ENCODE data around the gene CDHR5. TPM values are rescaled to one million over a fixed set of nuclear protein-coding genes. Genes with fewer than 3 reads are reported as not detected.

CDHR5 gene
- total and polyA plus RNA-seq, 9 of the 15 experiments (the other 6 are each of a cell fraction or from before 2014, with no cell fraction given), result 0.16 TPM; not detected in 8

- TF ChIP-seq ZNF586 (CRISPR knock-in tag; conservative IDR thresholded peaks at IDR 0.05), result no peak
Measured at GRCh38 chr11:640021-640706, 15.4 kb upstream of the CDHR5 start (continued).

DNA sequence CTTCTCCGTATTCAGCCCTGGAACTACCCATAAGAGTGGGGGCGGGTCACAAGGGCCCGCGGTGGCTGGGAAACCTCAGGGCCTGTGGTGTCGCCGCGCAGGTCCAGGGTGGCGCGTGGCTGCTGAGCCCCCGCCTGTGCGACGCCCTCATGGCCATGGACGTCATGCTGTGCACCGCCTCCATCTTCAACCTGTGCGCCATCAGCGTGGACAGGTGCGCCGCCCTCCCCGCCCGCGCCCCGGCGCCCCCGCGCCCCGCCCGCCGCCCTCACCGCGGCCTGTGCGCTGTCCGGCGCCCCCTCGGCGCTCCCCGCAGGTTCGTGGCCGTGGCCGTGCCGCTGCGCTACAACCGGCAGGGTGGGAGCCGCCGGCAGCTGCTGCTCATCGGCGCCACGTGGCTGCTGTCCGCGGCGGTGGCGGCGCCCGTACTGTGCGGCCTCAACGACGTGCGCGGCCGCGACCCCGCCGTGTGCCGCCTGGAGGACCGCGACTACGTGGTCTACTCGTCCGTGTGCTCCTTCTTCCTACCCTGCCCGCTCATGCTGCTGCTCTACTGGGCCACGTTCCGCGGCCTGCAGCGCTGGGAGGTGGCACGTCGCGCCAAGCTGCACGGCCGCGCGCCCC, 14.7 kb upstream of the CDHR5 start:
- H3K9me1 ChIP-seq (ENCODE audit: control insufficient read depth, insufficient read depth, low read length), result no peaks in the 10 kb centered on the region
- POLR2A ChIA-PET, result no interaction called here
- no peak overlapping the region for H3K4me3 ChIP-seq
- WGBS (ENCODE audit: insufficient coverage, low coverage, missing lambda C conversion rate), result 98% methylated on average over 12 of the region's 80 CpGs
- peaks cover 55% of the 10 kb centered on the region; the same call in 2 of the 3 replicates for H3K36me3 ChIP-seq (ENCODE audit: control insufficient read depth, insufficient read depth, low read length)
- no peaks in the 10 kb centered on the region for H3K27me3 ChIP-seq (ENCODE audit: control insufficient read depth in 2 of 2, insufficient read depth in 2 of 2, low read length in 2 of 2)
- no peak for TF ChIP-seq ZNF146 (CRISPR knock-in tag; IDR thresholded peaks at IDR 0.05; ENCODE audit: unreplicated experiment)
- TF ChIP-seq HCFC1 (IDR thresholded peaks at IDR 0.05; ENCODE audit: low read depth, low read length), result no peak
- no peak for TF ChIP-seq E2F4 (CRISPR knock-in tag; IDR thresholded peaks at IDR 0.05; ENCODE audit: low read depth)
- TF ChIP-seq ILF3 (IDR thresholded peaks at IDR 0.05; ENCODE audit: borderline replicate concordance), result no peak
- TF ChIP-seq ZNF444 (CRISPR knock-in tag; IDR thresholded peaks at IDR 0.05), result no peak
- TF ChIP-seq ZC3H11A (IDR thresholded peaks at IDR 0.05; ENCODE audit: low read depth, low read length), result no peak
- TF ChIP-seq ZBTB33 (CRISPR knock-in tag; IDR thresholded peaks at IDR 0.05), result peak; percentile 86; the same call in 1 of the 2 replicates
- no peak for TF ChIP-seq WHSC1 (IDR thresholded peaks at IDR 0.05; ENCODE audit: low read length)
- TF ChIP-seq FOXK2 (conservative IDR thresholded peaks at IDR 0.05 in 1 of 2, IDR thresholded peaks at IDR 0.05 in 1 of 2; ENCODE audit: low read depth in 2 of 2), result no peak
- peak; percentile 68 for TF ChIP-seq POLR2G (IDR thresholded peaks at IDR 0.05; ENCODE audit: low read depth, low read length)
- TF ChIP-seq TAF1 (IDR thresholded peaks at IDR 0.05; ENCODE audit: control insufficient read depth, extremely low read depth, insufficient read depth, low read length, severe bottlenecking), result no peak
- no peak overlapping the region for H3K4me2 ChIP-seq (ENCODE audit: insufficient read depth, low read length)
- ATAC-seq (no peak), FAIRE-seq (no peak), DNase-seq (ENCODE audit: extremely low read depth in 1 of 4, low spot score in 3 of 4) (no peak)
- no peaks in the 10 kb centered on the region for H4K20me1 ChIP-seq (replicated peaks; ENCODE audit: control insufficient read depth, insufficient read depth, low read length)
- intact Hi-C loops (cut with micrococcal nuclease) (no loop called here), in situ Hi-C loops (cut with MboI) (no loop called here)
- no peak overlapping the region for H3K9ac ChIP-seq (ENCODE audit: insufficient read depth in 1 of 2, low read depth in 2 of 2, low read length in 2 of 2)
- CTCF ChIA-PET (ENCODE audit: low intra/inter-chr PET ratio), result no interaction called here
- no TSS peak for BruUV-seq (replicated peaks)
- no peak overlapping the region for H3K27ac ChIP-seq (ENCODE audit: extremely low read depth, low read depth, low read length)
- H2AFZ ChIP-seq (ENCODE audit: low read depth, low read length), result no peak overlapping the region
- H3K79me2 ChIP-seq (ENCODE audit: control insufficient read depth, insufficient read depth, low read length), result peaks cover 2% of the 10 kb centered on the region; the same call in 1 of the 3 replicates
- peaks cover 2% of the 10 kb centered on the region; the same call in 1 of the 2 replicates for H3K9me3 ChIP-seq (replicated peaks; ENCODE audit: control insufficient read depth, insufficient read depth, low read depth, low read length)
- H3K4me1 ChIP-seq (replicated peaks in 1 of 2; ENCODE audit: control insufficient read depth in 2 of 2, insufficient read depth in 2 of 2, low read length in 2 of 2), result peaks cover 0 to 34% of the 10 kb centered on the region in 2 experiments; a peak in 2 of 5 replicates
